Kasumi-1 (cell line): ENCODE measurements around the gene TAPBPL.
"Not testable (repeated sequence)": the region's sequence is repeated elsewhere in the genome, so short reads cannot be mapped to it uniquely, and the experiment has no call there.

Experiments
- DNase-seq, 2 experiments: peaks; one replicate each; lab custom pipeline; 2025; lab: John Stamatoyannopoulos, UW

The TAPBPL gene

GRCh38 chr12:6451348-6452244 lies at the start of gene TAPBPL:
Gene TAPBPL, plus strand, starts transcription at chr12:6452042. Its CDS starts 207 bp downstream, at chr12:6452249.
- DNase-seq = peak; percentile 58 to 69

GRCh38 chr12:6404390-6404789 lies 47.5 kb upstream of the TAPBPL start:
- DNase-seq = no peak

GRCh38 chr12:6405963-6406362 lies 45.9 kb upstream of the TAPBPL start:
- DNase-seq = no peak

- no peak for DNase-seq
Measured at GRCh38 chr12:6407236-6407954, 44.4 kb upstream of the TAPBPL start.

- DNase-seq = peak; percentile 5 to 16
Measured at GRCh38 chr12:6416596-6416995, 35.2 kb upstream of the TAPBPL start.

- DNase-seq = no peak
Measured at GRCh38 chr12:6418796-6419195, 33.0 kb upstream of the TAPBPL start.

- DNase-seq = no peak
Measured at GRCh38 chr12:6420364-6420763, 31.5 kb upstream of the TAPBPL start.

GRCh38 chr12:6423267-6424007 lies 28.4 kb upstream of the TAPBPL start:
- peak; percentile 71 to 74 for DNase-seq

- no peak for DNase-seq
Measured at GRCh38 chr12:6424008-6424347, 27.9 kb upstream of the TAPBPL start.

GRCh38 chr12:6424866-6425265 lies 27.0 kb upstream of the TAPBPL start:
- no peak for DNase-seq

- DNase-seq = no peak
Measured at GRCh38 chr12:6425590-6426531, 26.0 kb upstream of the TAPBPL start.

GRCh38 chr12:6426882-6427671 lies 24.8 kb upstream of the TAPBPL start:
- DNase-seq = no peak

GRCh38 chr12:6427796-6428195 lies 24.0 kb upstream of the TAPBPL start:
- DNase-seq = not testable (repeated sequence)

GRCh38 chr12:6428326-6428725 lies 23.5 kb upstream of the TAPBPL start:
- no peak for DNase-seq

- no peak for DNase-seq
Measured at GRCh38 chr12:6430124-6430989, 21.5 kb upstream of the TAPBPL start.

- DNase-seq = no peak
Measured at GRCh38 chr12:6432991-6433390, 18.9 kb upstream of the TAPBPL start.

- DNase-seq = no peak
Measured at GRCh38 chr12:6434205-6435140, 17.4 kb upstream of the TAPBPL start.

GRCh38 chr12:6435961-6436715 lies 15.7 kb upstream of the TAPBPL start:
- no peak for DNase-seq
